K562 (cell line): Measurements from ENCODE around the gene ZFYVE28. TPM values are rescaled to one million over a fixed set of nuclear protein-coding genes. Genes with fewer than 3 reads are reported as not detected.

Experiments used
- ATAC-seq: fragments of 200-7000 bp; cut with Tn5 transposase; 3 replicates; pipeline ENCODE4 v1.9.1; 2020; ENCODE audit warnings: moderate library complexity
- BruUV-seq: library from RNA; stranded (reverse); fragments of 400-500 nt; replicated peaks from 2 replicates; lab custom pipeline; 2021; lab: Mats Ljungman, UMichigan
- CTCF ChIA-PET: fragments of 300-600 bp; formaldehyde crosslinking; extraction: SDS; loops from one replicate; lab custom pipeline; 2021; ENCODE audit warnings: low intra/inter-chr PET ratio; lab: Yijun Ruan, JAX
- POLR2A ChIA-PET: fragments of 300-600, 350-650 bp; sonication (Branson Sonifier 250); formaldehyde crosslinking; extraction: SDS; loops from one replicate; lab custom pipeline; 2021; ENCODE audit warnings: antibody characterized with exemption, inconsistent platforms; lab: Yijun Ruan, JAX
- DNase-seq, 4 experiments: peaks; one replicate each; pipeline versions ENCODE4 v3.0.0 to v3.0.0-alpha.2; 2011 to 2018; ENCODE audit warnings: low spot score in 3 of 4, mixed read lengths in 3 of 4; ENCODE audit errors: extremely low read depth in 1 of 4
- FAIRE-seq: peaks from 2 replicates; lab custom pipeline; 2011; peaks lifted over from hg19 to GRCh38; lab: Jason Lieb, UNC
- H2AFZ ChIP-seq: 2 replicates; pipeline ENCODE4 v1.6.0; 2011; ENCODE audit warnings: low read depth, low read length, control low read depth, inconsistent platforms
- H3K27ac ChIP-seq: fragments of 200-600 bp; 3 replicates; pipeline ENCODE4 v1.8.0; 2011; ENCODE audit warnings: low read depth, mild to moderate bottlenecking, control low read depth, inconsistent platforms, low read length, moderate library complexity, mixed read lengths; ENCODE audit errors: extremely low read depth
- H3K27me3 ChIP-seq, 2 experiments: fragments of 300-600 bp in 1 of 2; 2 replicates in 1 of 2; 3 replicates in 1 of 2; pipeline versions ENCODE4 v1.6.0 to v1.8.0; 2011; ENCODE audit warnings: inconsistent platforms in 2 of 2, low read length in 2 of 2, mild to moderate bottlenecking in 1 of 2, mixed read lengths in 1 of 2, moderate library complexity in 1 of 2; ENCODE audit not compliant: control insufficient read depth in 2 of 2, insufficient read depth in 2 of 2
- H3K36me3 ChIP-seq: fragments of 300-600 bp; 3 replicates; pipeline ENCODE4 v1.8.0; 2011; ENCODE audit warnings: mild to moderate bottlenecking, low read length, inconsistent platforms; ENCODE audit not compliant: control insufficient read depth, insufficient read depth
- H3K4me1 ChIP-seq, 2 experiments: fragments of 200-600 bp in 1 of 2; replicated peaks in 1 of 2; 2 replicates in 1 of 2; 3 replicates in 1 of 2; pipeline versions ENCODE4 v1.5.1 to v1.8.0; 2011; ENCODE audit warnings: inconsistent platforms in 2 of 2, low read length in 2 of 2, mild to moderate bottlenecking in 1 of 2, mixed read lengths in 1 of 2, moderate library complexity in 1 of 2; ENCODE audit not compliant: control insufficient read depth in 2 of 2, insufficient read depth in 2 of 2
- H3K4me2 ChIP-seq: 2 replicates; pipeline ENCODE4 v1.6.1; 2011; ENCODE audit warnings: low read length, control low read depth, inconsistent platforms, mixed read lengths; ENCODE audit not compliant: insufficient read depth
- H3K4me3 ChIP-seq: fragments of 200-600 bp; sonication (generic), shearing (Covaris generic); 2 replicates; pipeline ENCODE4 v1.5.1; 2016; ENCODE audit warnings: control low read depth, inconsistent platforms
- H3K79me2 ChIP-seq: fragments of 200-600 bp; 3 replicates; pipeline ENCODE4 v1.8.0; 2011; ENCODE audit warnings: low read length, inconsistent platforms; ENCODE audit not compliant: control insufficient read depth, insufficient read depth
- H3K9ac ChIP-seq, 2 experiments: 2 replicates each; pipeline versions ENCODE4 v1.6.0 to v1.6.1; 2011; ENCODE audit warnings: low read depth in 2 of 2, low read length in 2 of 2, control low read depth in 1 of 2, inconsistent platforms in 1 of 2, mild to moderate bottlenecking in 1 of 2, mixed read lengths in 1 of 2; ENCODE audit not compliant: insufficient read depth in 1 of 2
- H3K9me1 ChIP-seq: one replicate; pipeline ENCODE4 v1.6.0; 2011; ENCODE audit warnings: inconsistent platforms, mild to moderate bottlenecking, low read length, moderate library complexity; ENCODE audit not compliant: control insufficient read depth, insufficient read depth
- H3K9me3 ChIP-seq: replicated peaks from 2 replicates; pipeline ENCODE4 v1.5.1; 2011; ENCODE audit warnings: low read depth, low read length, inconsistent platforms; ENCODE audit not compliant: control insufficient read depth, insufficient read depth
- H4K20me1 ChIP-seq: replicated peaks from 2 replicates; pipeline ENCODE4 v1.6.1; 2011; ENCODE audit warnings: low read length, inconsistent platforms, mixed read lengths; ENCODE audit not compliant: control insufficient read depth, insufficient read depth
- ASH1L ChIP-seq: fragments of 450-650 bp; IDR thresholded peaks from 2 replicates; pipeline ENCODE4 v1.6.1; 2018; ENCODE audit warnings: borderline replicate concordance, mild to moderate bottlenecking, low read depth; ENCODE audit not compliant: partially characterized antibody
- GABPB2 ChIP-seq: fragments of 250-450 bp; sonication (Bioruptor Pico); conservative IDR thresholded peaks from 2 replicates; pipeline ENCODE4 v1.5.1; 2021; ENCODE audit warnings: mild to moderate bottlenecking
- HNRNPLL ChIP-seq: fragments of 200-400 bp; formaldehyde crosslinking; IDR thresholded peaks from 2 replicates; pipeline ENCODE4 v1.6.1; 2017; ENCODE audit warnings: low read length, low read depth, mild to moderate bottlenecking; ENCODE audit not compliant: poor library complexity, severe bottlenecking
- KDM4B ChIP-seq, 2 experiments: fragments of 450-650 bp in 1 of 2; sonication (generic) in 1 of 2; IDR thresholded peaks; 2 replicates each; pipeline ENCODE4 v1.6.1; 2016 to 2017; ENCODE audit warnings: borderline replicate concordance in 2 of 2, antibody characterized with exemption in 1 of 2, low read depth in 1 of 2, mild to moderate bottlenecking in 1 of 2
- POLR2AphosphoS2 ChIP-seq: IDR thresholded peaks from 2 replicates; pipeline ENCODE4 v1.6.1; 2012; ENCODE audit warnings: low read length, improper control_type of control experiment
- RFX7 ChIP-seq: fragments of 250-450 bp; sonication (Bioruptor Pico); IDR thresholded peaks from 2 replicates; pipeline ENCODE4 v1.5.1; 2021; ENCODE audit warnings: mild to moderate bottlenecking
- ZBTB8A ChIP-seq: fragments of 450-650 bp; IDR thresholded peaks from 2 replicates; pipeline ENCODE4 v1.6.1; 2018; ENCODE audit warnings: mild to moderate bottlenecking, moderate library complexity; ENCODE audit not compliant: partially characterized antibody
- ZNF584 ChIP-seq: fragments of 200-800 bp; sonication (Bioruptor generic); IDR thresholded peaks from 2 replicates; pipeline ENCODE4 v1.6.1; 2016; ENCODE audit warnings: low read depth, mild to moderate bottlenecking, missing genetic modification characterization, missing compliant biosample characterization
- ZNF764 ChIP-seq: fragments of 250-450 bp; sonication (Bioruptor Pico); IDR thresholded peaks from 2 replicates; pipeline ENCODE4 v1.4.0; 2020; ENCODE audit warnings: low read depth, mild to moderate bottlenecking, moderate library complexity
- WGBS: fragments of 100-300 bp; shearing (Covaris generic); methylation state at CpG from one replicate; pipeline ENCODE4 v1.1.6; 2016; ENCODE audit warnings: low coverage, mixed read lengths; ENCODE audit not compliant: insufficient coverage; ENCODE audit errors: missing lambda C conversion rate; 5-methylcytosine and 5-hydroxymethylcytosine counted together
- in situ Hi-C: fragments of 300-500 bp; cut with MboI; formaldehyde crosslinking; loops from 4 replicates; pipeline ENCODE4 v1.15.0; 2018; ENCODE audit warnings: inconsistent platforms, mixed read lengths
- intact Hi-C: fragments of 100-400 bp; cut with micrococcal nuclease; formaldehyde crosslinking; loops from 2 replicates; pipeline ENCODE4 v1.14.2; 2022
- polyA plus RNA-seq, 8 experiments: library from polyadenylated mRNA; depleted of rRNA in 4 of 8; stranded (reverse) in 5 of 8; unstranded in 3 of 8; fragments of >200 nt; fragmentation: Nextera tagmentation in 2 of 8; fragmentation: Illumina TruSeq in 1 of 8; extraction: Ambion mirVana in 2 of 8; extraction: Trizol in 1 of 8; gene quantifications; 2 replicates each; pipeline versions ENCODE4 v1.2.1 to v1.2.3, GENCODE V29; 2011 to 2014; ENCODE audit warnings: inconsistent platforms in 1 of 8, missing spikeins in 1 of 8
- total RNA-seq, 7 experiments: library from RNA; depleted of rRNA in 6 of 7; stranded (reverse); fragments of >200 nt in 6 of 7; fragmentation: Illumina TruSeq in 2 of 7; extraction: Trizol in 2 of 7; gene quantifications; 2 replicates each; pipeline versions ENCODE4 v1.2.1 to v1.2.3, GENCODE V29; 2011 to 2021; ENCODE audit warnings: low replicate concordance in 1 of 7
- TF ChIP-seq, protein P1 (sequence below), 2 experiments: IDR thresholded peaks; 2 replicates each; pipeline ENCODE4 v1.6.1; 2012; ENCODE audit warnings: improper control_type of control experiment in 2 of 2, low read depth in 2 of 2, low read length in 2 of 2, borderline replicate concordance in 1 of 2
- TF ChIP-seq, protein P2 (sequence below): fragments of 250-450 bp; sonication (Bioruptor Pico); IDR thresholded peaks from 2 replicates; pipeline ENCODE4 v1.4.0; 2020

The ZFYVE28 gene
- total and polyA plus RNA-seq, 9 of the 15 experiments (the other 6 are each of a cell fraction or from before 2014, with no cell fraction given): 1.3 to 24.8 (median 8.9) TPM

DNA sequence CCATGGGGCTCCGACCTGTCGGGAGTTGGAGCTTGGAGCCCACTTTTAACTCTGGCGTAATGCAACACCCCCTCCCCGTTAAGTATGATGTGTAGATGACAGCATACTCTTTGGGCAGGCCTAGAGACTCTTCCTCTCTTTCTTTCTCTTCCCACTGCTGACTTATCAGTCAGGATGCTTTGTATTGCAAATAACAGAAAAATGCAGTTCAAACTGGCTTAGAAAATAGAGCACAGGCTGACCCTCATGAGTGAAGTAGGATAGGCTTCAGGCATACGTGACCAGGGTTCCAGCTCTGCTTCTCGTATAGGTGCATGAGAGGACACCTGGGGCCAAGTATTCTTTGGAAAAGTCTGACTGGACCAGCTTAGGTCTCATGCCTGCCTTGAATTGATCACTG is 27.1 kb upstream of the ZFYVE28 start:
- 18% methylated on average over 6 of the region's 6 CpGs for WGBS
- no peak for TF ChIP-seq KDM4B (IDR thresholded peaks at IDR 0.05; ENCODE audit: borderline replicate concordance in 2 of 2, low read depth in 1 of 2)
- no peak for TF ChIP-seq RFX7 (CRISPR knock-in tag)
- TF ChIP-seq POLR2AphosphoS2: no peak
- in situ Hi-C loops: loop anchor here (10.0 kb wide), 1 partner anchor 221 kb away; no protein-coding TSS in a partner anchor
- Histone ChIP-seq H3K27ac (no peak overlapping the region), H3K36me3 (no peaks in the 10 kb centered on the region), H3K9ac (no peak overlapping the region), H3K4me3 (no peak overlapping the region), H4K20me1 (0 out of 2 replicates have a peak, but pooled peaks cover 4% of the 10 kb centered on the region), H3K27me3 (peaks cover 19 to 28% of the 10 kb centered on the region in 2 experiments; a peak in 4 of 5 replicates), H2AFZ (no peak overlapping the region), H3K4me1 (peaks cover 4 to 45% of the 10 kb centered on the region in 2 experiments; a peak in 4 of 5 replicates), H3K9me3 (no peaks in the 10 kb centered on the region), H3K9me1 (no peaks in the 10 kb centered on the region), H3K79me2 (no peaks in the 10 kb centered on the region), H3K4me2 (no peak overlapping the region)
- ChIA-PET CTCF (no interaction called here), POLR2A (interaction anchor here (1.3 kb wide), 1 partner anchor 33 kb away, joined by 4 read pairs; no protein-coding TSS in a partner anchor)
- ATAC-seq: no peak
- peak; percentile 29 for FAIRE-seq
- no peak for DNase-seq
- BruUV-seq: no TSS peak
- intact Hi-C loops: no loop called here

DNA sequence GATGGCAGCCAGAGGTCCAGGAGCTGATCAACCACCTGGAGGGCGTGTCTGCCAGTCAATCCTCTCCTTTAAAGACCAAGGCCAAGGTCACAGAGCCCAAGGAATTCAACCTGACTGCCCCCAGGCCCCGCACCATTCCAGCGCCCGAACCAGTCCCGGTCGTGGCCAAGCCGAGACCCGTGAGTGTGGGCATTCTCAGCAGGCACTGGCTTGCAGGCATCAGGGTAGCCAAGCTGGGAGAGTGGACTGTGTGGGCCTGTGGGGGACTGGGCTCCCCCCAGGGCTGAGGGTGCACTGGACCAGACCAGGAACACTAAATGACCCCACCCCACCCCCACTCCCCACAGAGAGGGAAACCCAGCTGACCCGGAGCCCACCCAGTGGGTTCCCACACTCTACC is 26.7 kb upstream of the ZFYVE28 start:
- H3K36me3 ChIP-seq: no peaks in the 10 kb centered on the region
- no peak overlapping the region for H2AFZ ChIP-seq
- FAIRE-seq (no peak), ATAC-seq (no peak), DNase-seq (no peak)
- no TSS peak for BruUV-seq
- no peak overlapping the region for H3K4me3 ChIP-seq
- no peaks in the 10 kb centered on the region for H3K9me3 ChIP-seq
- 57% methylated on average over 6 of the region's 9 CpGs for WGBS
- intact Hi-C loops: no loop called here
- H3K27me3 ChIP-seq: peaks cover 15 to 24% of the 10 kb centered on the region in 2 experiments; a peak in 4 of 5 replicates
- in situ Hi-C loops: loop anchor here (10.0 kb wide), 1 partner anchor 220 kb away; no protein-coding TSS in a partner anchor
- no peak overlapping the region for H3K4me2 ChIP-seq
- no peak overlapping the region for H3K27ac ChIP-seq
- H3K79me2 ChIP-seq: no peaks in the 10 kb centered on the region
- ChIA-PET POLR2A (interaction anchor here (1.3 kb wide), 1 partner anchor 34 kb away, joined by 4 read pairs; no protein-coding TSS in a partner anchor), CTCF (no interaction called here)
- H3K9ac ChIP-seq: no peak overlapping the region
- 0 out of 2 replicates have a peak, but pooled peaks cover 4% of the 10 kb centered on the region for H4K20me1 ChIP-seq
- no peaks in the 10 kb centered on the region for H3K9me1 ChIP-seq
- H3K4me1 ChIP-seq: peaks cover 4 to 40% of the 10 kb centered on the region in 2 experiments; a peak in 4 of 5 replicates
- TF ChIP-seq, protein P1, sequence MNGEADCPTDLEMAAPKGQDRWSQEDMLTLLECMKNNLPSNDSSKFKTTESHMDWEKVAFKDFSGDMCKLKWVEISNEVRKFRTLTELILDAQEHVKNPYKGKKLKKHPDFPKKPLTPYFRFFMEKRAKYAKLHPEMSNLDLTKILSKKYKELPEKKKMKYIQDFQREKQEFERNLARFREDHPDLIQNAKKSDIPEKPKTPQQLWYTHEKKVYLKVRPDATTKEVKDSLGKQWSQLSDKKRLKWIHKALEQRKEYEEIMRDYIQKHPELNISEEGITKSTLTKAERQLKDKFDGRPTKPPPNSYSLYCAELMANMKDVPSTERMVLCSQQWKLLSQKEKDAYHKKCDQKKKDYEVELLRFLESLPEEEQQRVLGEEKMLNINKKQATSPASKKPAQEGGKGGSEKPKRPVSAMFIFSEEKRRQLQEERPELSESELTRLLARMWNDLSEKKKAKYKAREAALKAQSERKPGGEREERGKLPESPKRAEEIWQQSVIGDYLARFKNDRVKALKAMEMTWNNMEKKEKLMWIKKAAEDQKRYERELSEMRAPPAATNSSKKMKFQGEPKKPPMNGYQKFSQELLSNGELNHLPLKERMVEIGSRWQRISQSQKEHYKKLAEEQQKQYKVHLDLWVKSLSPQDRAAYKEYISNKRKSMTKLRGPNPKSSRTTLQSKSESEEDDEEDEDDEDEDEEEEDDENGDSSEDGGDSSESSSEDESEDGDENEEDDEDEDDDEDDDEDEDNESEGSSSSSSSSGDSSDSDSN (IDR thresholded peaks at IDR 0.05; ENCODE audit: borderline replicate concordance in 1 of 2, low read depth in 2 of 2, low read length in 2 of 2): no peak
- TF ChIP-seq ZBTB8A: no peak
- TF ChIP-seq, protein P2, sequence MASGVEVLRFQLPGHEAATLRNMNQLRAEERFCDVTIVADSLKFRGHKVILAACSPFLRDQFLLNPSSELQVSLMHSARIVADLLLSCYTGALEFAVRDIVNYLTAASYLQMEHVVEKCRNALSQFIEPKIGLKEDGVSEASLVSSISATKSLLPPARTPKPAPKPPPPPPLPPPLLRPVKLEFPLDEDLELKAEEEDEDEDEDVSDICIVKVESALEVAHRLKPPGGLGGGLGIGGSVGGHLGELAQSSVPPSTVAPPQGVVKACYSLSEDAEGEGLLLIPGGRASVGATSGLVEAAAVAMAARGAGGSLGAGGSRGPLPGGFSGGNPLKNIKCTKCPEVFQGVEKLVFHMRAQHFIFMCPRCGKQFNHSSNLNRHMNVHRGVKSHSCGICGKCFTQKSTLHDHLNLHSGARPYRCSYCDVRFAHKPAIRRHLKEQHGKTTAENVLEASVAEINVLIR (CRISPR knock-in tag): no peak
- TF ChIP-seq HNRNPLL: no peak
- no peak for TF ChIP-seq ZNF584 (CRISPR knock-in tag)
- no peak for TF ChIP-seq ZNF764 (CRISPR knock-in tag)
- TF ChIP-seq ASH1L: no peak
- TF ChIP-seq GABPB2: no peak
